Breast epithelium (tissue), 4 donors: Measurements from ENCODE around the gene CDKN3. TPM values are rescaled to one million over a fixed set of nuclear protein-coding genes. Genes with fewer than 3 reads are reported as not detected.
"Not testable (repeated sequence)": the region's sequence is repeated elsewhere in the genome, so short reads cannot be mapped to it uniquely, and the experiment has no call there.

Source experiments
- DNase-seq, 2 donors: peaks; one replicate each; pipeline ENCODE4 v3.0.0-alpha.2; 2019; ENCODE audit warnings: low spot score in 2 of 2
- H3K27ac ChIP-seq, 2 donors: fragments of 200-600 bp; sonication (generic) in 1 of 2; one replicate each; pipeline ENCODE4 v1.5.1; 2016 to 2019; ENCODE audit warnings: mild to moderate bottlenecking in 1 of 2
- H3K27me3 ChIP-seq, 2 donors: fragments of 200-600 bp; sonication (generic) in 1 of 2; one replicate each; pipeline versions ENCODE4 v1.5.1 to v1.6.0; 2017 to 2019; ENCODE audit warnings: control low read depth in 1 of 2, mild to moderate bottlenecking in 1 of 2
- H3K36me3 ChIP-seq: fragments of 200-600 bp; one replicate; pipeline ENCODE4 v1.5.1; 2019
- H3K4me1 ChIP-seq, 2 donors: fragments of 200-600 bp; sonication (generic); one replicate each; pipeline ENCODE4 v1.5.1; 2016 to 2019; ENCODE audit warnings: control low read depth in 1 of 2
- H3K4me3 ChIP-seq, 3 donors: fragments of 200-600 bp; sonication (generic); 1 replicate in 2 of 3; 2 replicates in 1 of 3; pipeline ENCODE4 v1.5.1; 2016 to 2019; ENCODE audit warnings: mild to moderate bottlenecking in 3 of 3, moderate library complexity in 2 of 3
- H3K9me3 ChIP-seq, 2 donors: fragments of 200-600 bp; sonication (generic) in 1 of 2; one replicate each; pipeline ENCODE4 v1.5.1; 2016 to 2019; ENCODE audit warnings: control low read depth in 1 of 2
- CTCF ChIP-seq, 3 donors: fragments of 450-650 bp; IDR thresholded peaks; one replicate each; pipeline ENCODE4 v1.5.1; 2016 to 2017; ENCODE audit warnings: antibody characterized with exemption in 3 of 3, mild to moderate bottlenecking in 3 of 3, moderate library complexity in 3 of 3
- POLR2A ChIP-seq: fragments of 450-650 bp; IDR thresholded peaks from one replicate; pipeline ENCODE4 v1.6.1; 2016; ENCODE audit warnings: antibody characterized with exemption, mild to moderate bottlenecking, moderate library complexity
- POLR2AphosphoS5 ChIP-seq, 3 donors: sonication (generic); formaldehyde crosslinking; IDR thresholded peaks; one replicate each; pipeline ENCODE4 v1.6.1; 2017; ENCODE audit warnings: antibody characterized with exemption in 3 of 3
- intact Hi-C: fragments of 100-400 bp; cut with DNase I; formaldehyde crosslinking; loops from one replicate; pipeline ENCODE4 v1.15.1; 2023; ENCODE audit warnings: low total_unique reads
- total RNA-seq, 3 donors: library from RNA; depleted of rRNA; stranded (reverse); fragments of >200 nt; gene quantifications; one replicate each; pipeline ENCODE4 v1.1.0, GENCODE V29; 2016

Gene CDKN3
- total RNA-seq, 3 donors from 2014 or later, result 2.0 to 4.3 (median 2.9) TPM

- no peaks in the 10 kb centered on the region for H3K36me3 ChIP-seq
- intact Hi-C loops, result no loop called here
- no peaks in the 10 kb centered on the region for H3K27me3 ChIP-seq
- no peaks in the 10 kb centered on the region for H3K4me1 ChIP-seq
- H3K27ac ChIP-seq, result no peak overlapping the region
- DNase-seq, result no peak
- H3K4me3 ChIP-seq, result no peak overlapping the region
- TF ChIP-seq CTCF (IDR thresholded peaks at IDR 0.05) (no peak), POLR2A (no peak), POLR2AphosphoS5 (IDR thresholded peaks at IDR 0.05) (no peak)
- no peaks in the 10 kb centered on the region for H3K9me3 ChIP-seq
These were observed 26.2 kb upstream of the CDKN3 start for GRCh38 chr14:54370323-54371198.

- no peaks in the 10 kb centered on the region for H3K36me3 ChIP-seq
- no peak for TF ChIP-seq CTCF (IDR thresholded peaks at IDR 0.05)
- TF ChIP-seq POLR2A, result no peak
- no peak for TF ChIP-seq POLR2AphosphoS5 (IDR thresholded peaks at IDR 0.05)
- H3K4me3 ChIP-seq, result no peak overlapping the region
- no peaks in the 10 kb centered on the region for H3K9me3 ChIP-seq
- DNase-seq, result no peak
- H3K27ac ChIP-seq, result no peak overlapping the region
- intact Hi-C loops, result no loop called here
- H3K27me3 ChIP-seq, result no peaks in the 10 kb centered on the region
- no peaks in the 10 kb centered on the region for H3K4me1 ChIP-seq
These were observed 22.5 kb upstream of the CDKN3 start for GRCh38 chr14:54374117-54374884.

GRCh38 chr14:54377501-54377900 is 19.3 kb upstream of the CDKN3 start:
- H3K9me3 ChIP-seq, result no peaks in the 10 kb centered on the region
- no peak overlapping the region for H3K27ac ChIP-seq
- H3K4me1 ChIP-seq, result no peaks in the 10 kb centered on the region
- TF ChIP-seq POLR2AphosphoS5 (IDR thresholded peaks at IDR 0.05), result no peak
- TF ChIP-seq POLR2A, result no peak
- no peak for TF ChIP-seq CTCF (IDR thresholded peaks at IDR 0.05)
- no peak overlapping the region for H3K4me3 ChIP-seq
- no peaks in the 10 kb centered on the region for H3K27me3 ChIP-seq
- intact Hi-C loops, result no loop called here
- H3K36me3 ChIP-seq, result no peaks in the 10 kb centered on the region
- no peak for DNase-seq

- H3K27me3 ChIP-seq, H3K9me3 ChIP-seq, intact Hi-C loops, H3K27ac ChIP-seq, H3K36me3 ChIP-seq, H3K4me1 ChIP-seq, DNase-seq, H3K4me3 ChIP-seq: not testable (repeated sequence)
These were observed 17.9 kb upstream of the CDKN3 start for GRCh38 chr14:54378893-54379292.

- H3K36me3 ChIP-seq, H3K9me3 ChIP-seq, H3K4me3 ChIP-seq, H3K4me1 ChIP-seq, H3K27ac ChIP-seq, H3K27me3 ChIP-seq, DNase-seq, intact Hi-C loops: not testable (repeated sequence)
These were observed 16.2 kb upstream of the CDKN3 start for GRCh38 chr14:54380558-54380957.

- DNase-seq, result no peak
- no peaks in the 10 kb centered on the region for H3K36me3 ChIP-seq
- H3K27me3 ChIP-seq, result no peaks in the 10 kb centered on the region
- no peak overlapping the region for H3K4me3 ChIP-seq
- H3K27ac ChIP-seq, result no peak overlapping the region
- intact Hi-C loops, result no loop called here
- H3K9me3 ChIP-seq, result no peaks in the 10 kb centered on the region
- TF ChIP-seq POLR2A (no peak), POLR2AphosphoS5 (IDR thresholded peaks at IDR 0.05) (no peak), CTCF (IDR thresholded peaks at IDR 0.05) (no peak)
- no peaks in the 10 kb centered on the region for H3K4me1 ChIP-seq
These were observed 15.0 kb upstream of the CDKN3 start for GRCh38 chr14:54381821-54382220.
